HG03159 (cell line): ENCODE data around the gene IP6K3.

ENCODE experiments used
- ATAC-seq: cut with Tn5 transposase; IDR thresholded peaks from one replicate; pipeline ENCODE4 v1.9.1; 2021; ENCODE audit warnings: mild to moderate bottlenecking, moderate library complexity; ENCODE audit not compliant: unreplicated experiment

IP6K3 gene

GRCh38 chr6:33724102-33725023 lies 22.3 kb downstream of the IP6K3 start:
- no peak for ATAC-seq

GRCh38 chr6:33723371-33724085 lies 23.2 kb downstream of the IP6K3 start:
- ATAC-seq, result no peak

GRCh38 chr6:33722103-33722623 lies 24.5 kb downstream of the IP6K3 start:
- ATAC-seq, result no peak

- ATAC-seq, result no peak
Observed at GRCh38 chr6:33721508-33721907, 25.2 kb downstream of the IP6K3 start.

- no peak for ATAC-seq
Observed at GRCh38 chr6:33720998-33721397, 25.7 kb downstream of the IP6K3 start.

GRCh38 chr6:33719326-33719987 lies 27.2 kb downstream of the IP6K3 start:
- no peak for ATAC-seq

- no peak for ATAC-seq
Observed at GRCh38 chr6:33718713-33719112, 28.0 kb downstream of the IP6K3 start.

GRCh38 chr6:33717934-33718455 lies 28.7 kb downstream of the IP6K3 start:
- no peak for ATAC-seq

- no peak for ATAC-seq
Observed at GRCh38 chr6:33716890-33717632, 29.6 kb downstream of the IP6K3 start.

- no peak for ATAC-seq
Observed at GRCh38 chr6:33716379-33716778, 30.3 kb downstream of the IP6K3 start.

- no peak for ATAC-seq
Observed at GRCh38 chr6:33714385-33715040, 32.2 kb downstream of the IP6K3 start.

- no peak for ATAC-seq
Observed at GRCh38 chr6:33713786-33714185, 32.9 kb downstream of the IP6K3 start.

- ATAC-seq, result no peak
Observed at GRCh38 chr6:33712914-33713313, 33.8 kb downstream of the IP6K3 start.

GRCh38 chr6:33711140-33712129 lies 35.3 kb downstream of the IP6K3 start, which contains the start of gene UQCC2:
UQCC2 (minus strand) TSS chr6:33711700; CDS start chr6:33711686, 14 bp downstream.
- peak; percentile 80 for ATAC-seq

GRCh38 chr6:33710296-33711121 lies 36.2 kb downstream of the IP6K3 start:
- no peak for ATAC-seq

GRCh38 chr6:33709605-33710295 lies 37.0 kb downstream of the IP6K3 start:
- no peak for ATAC-seq
